Erythroblast (primary cell): ENCODE data around the gene NLGN1.

Experiments used
- GATA1 ChIP-seq: IDR thresholded peaks from 2 replicates; pipeline ENCODE4 v1.6.1; 2011; ENCODE audit warnings: low read depth, mild to moderate bottlenecking, control low read depth, low read length, moderate library complexity
- POLR2A ChIP-seq: IDR thresholded peaks from 2 replicates; pipeline ENCODE4 v1.6.1; 2011; ENCODE audit warnings: mild to moderate bottlenecking, low read length

GRCh38 chr3:174215456-174215855 lies 817.9 kb downstream of the NLGN1 start:
- no peak for TF ChIP-seq POLR2A
- no peak for TF ChIP-seq GATA1
